Measurements from ENCODE around the gene CNTRL.

Gene CNTRL

DNA sequence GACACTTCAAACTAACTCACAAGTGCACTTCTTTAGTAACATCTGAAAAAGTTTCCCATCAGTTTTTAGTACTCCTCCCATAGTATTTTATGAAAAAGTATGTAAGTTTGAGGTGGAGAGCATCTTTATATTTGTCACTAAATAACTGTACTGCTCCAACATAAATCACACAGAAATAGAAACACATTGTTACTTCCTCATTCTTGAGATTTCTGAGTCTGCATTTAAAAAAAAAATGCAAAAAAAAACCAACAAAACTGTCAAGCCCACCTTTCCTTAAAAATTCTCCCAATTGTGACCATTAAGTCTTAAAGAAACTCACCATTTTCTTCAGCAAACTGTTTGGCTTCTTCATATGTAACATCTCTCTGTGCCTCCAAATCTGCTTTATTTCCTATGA is 108.2 kb downstream of the CNTRL start:
- in situ Hi-C loops (cut with MboI; ENCODE audit: low sequenced_read_pairs), result no loop called here
- DNase-seq (ENCODE audit: low spot score in 2 of 2), result no peak
- peaks cover 48% of the 10 kb centered on the region for H3K36me3 ChIP-seq (replicated peaks)
- no peaks in the 10 kb centered on the region for H3K27me3 ChIP-seq (ENCODE audit: low read depth)
- H3K9me3 ChIP-seq, result no peaks in the 10 kb centered on the region
- no peaks in the 10 kb centered on the region for H3K4me1 ChIP-seq
- no peak overlapping the region for H3K4me3 ChIP-seq

DNA sequence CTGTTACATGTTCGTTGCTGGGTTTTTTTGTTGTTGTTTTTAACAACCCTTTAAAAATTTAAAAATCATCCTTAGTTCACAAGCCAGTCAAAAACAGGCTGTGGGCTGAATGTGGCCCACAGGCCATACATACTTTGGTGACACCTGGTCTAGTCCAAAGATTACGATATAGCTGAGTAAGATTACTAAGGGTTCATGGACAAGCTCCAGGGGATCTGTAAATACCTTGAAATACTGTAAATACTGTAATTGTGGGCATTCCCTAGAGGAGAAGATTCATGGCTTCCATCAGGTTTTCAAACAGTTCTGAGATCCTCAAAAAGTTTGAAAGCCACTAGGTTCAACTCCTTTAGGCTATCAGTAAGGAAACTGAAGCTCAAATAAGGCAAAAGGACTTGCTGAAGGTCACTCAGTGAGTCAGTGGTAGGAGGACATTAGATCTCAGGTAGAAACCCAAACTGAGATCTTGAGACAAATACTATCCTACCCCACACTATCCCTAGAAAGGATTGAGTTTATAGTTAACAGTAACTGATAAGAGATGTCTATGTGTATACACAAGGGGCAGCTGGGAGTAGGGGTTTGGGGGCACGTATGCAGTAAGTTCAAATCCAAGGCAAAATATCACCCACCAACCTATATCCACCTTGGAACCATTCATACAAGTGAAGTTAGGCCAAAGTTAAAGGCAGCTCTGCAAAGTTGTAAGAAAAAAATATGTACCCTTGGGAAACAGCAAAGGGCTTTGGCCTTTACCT is 109.1 kb downstream of the CNTRL start:
- H3K36me3 ChIP-seq (replicated peaks), result peaks cover 39% of the 10 kb centered on the region
- no peaks in the 10 kb centered on the region for H3K9me3 ChIP-seq
- H3K27me3 ChIP-seq (ENCODE audit: low read depth), result no peaks in the 10 kb centered on the region
- DNase-seq (ENCODE audit: low spot score in 2 of 2), result no peak
- H3K4me3 ChIP-seq, result no peak overlapping the region
- H3K4me1 ChIP-seq, result no peaks in the 10 kb centered on the region
- in situ Hi-C loops (cut with MboI; ENCODE audit: low sequenced_read_pairs), result no loop called here

DNA sequence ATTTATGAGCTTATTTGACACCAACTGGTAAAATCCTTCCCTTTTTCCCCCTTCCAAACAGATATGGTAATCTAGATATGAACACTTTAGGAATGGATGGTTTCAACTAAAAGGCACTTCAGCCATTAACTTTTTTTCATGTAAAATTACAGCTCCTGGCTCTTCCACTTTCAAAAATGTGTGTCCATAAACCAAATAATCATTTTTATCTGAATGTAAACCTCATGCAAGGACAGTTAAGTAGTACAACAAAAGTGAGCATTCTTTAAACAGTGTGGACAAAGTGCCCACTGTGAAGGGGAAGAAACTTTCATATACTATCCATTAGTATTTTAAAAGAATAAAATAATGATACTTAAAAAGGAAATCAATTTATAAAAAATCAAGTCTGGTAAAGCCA is 109.7 kb downstream of the CNTRL start:
- H3K9me3 ChIP-seq, result no peaks in the 10 kb centered on the region
- in situ Hi-C loops (cut with MboI; ENCODE audit: low sequenced_read_pairs), result no loop called here
- H3K27me3 ChIP-seq (ENCODE audit: low read depth), result no peaks in the 10 kb centered on the region
- H3K36me3 ChIP-seq (replicated peaks), result peaks cover 34% of the 10 kb centered on the region
- no peak overlapping the region for H3K4me3 ChIP-seq
- no peaks in the 10 kb centered on the region for H3K4me1 ChIP-seq
- no peak for DNase-seq (ENCODE audit: low spot score in 2 of 2)

DNA sequence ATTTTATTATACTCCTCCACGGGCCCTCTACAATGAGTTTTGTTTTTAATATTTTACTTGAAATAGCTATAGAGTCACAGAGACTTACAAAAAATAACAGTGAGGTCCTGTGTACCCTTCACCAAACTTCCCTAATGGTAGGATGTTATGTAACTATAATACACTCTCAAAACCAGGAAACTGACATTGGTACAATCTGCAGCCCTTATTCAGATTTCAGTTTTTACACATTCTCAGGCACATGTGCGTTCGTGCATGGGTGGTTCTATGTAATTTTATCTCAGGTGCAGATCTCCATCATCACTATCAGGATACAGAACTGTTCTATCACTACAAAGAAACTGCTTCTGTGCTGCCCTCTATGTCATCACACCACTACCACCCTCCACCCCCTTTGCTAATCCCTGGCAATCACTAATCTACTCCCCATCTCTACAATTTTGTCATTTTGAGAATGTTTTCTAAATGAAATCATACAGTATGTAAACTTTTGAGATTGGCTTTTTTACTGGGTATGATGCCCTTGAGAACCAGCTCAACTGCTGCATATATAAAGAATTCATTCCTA is 110.5 kb downstream of the CNTRL start:
- in situ Hi-C loops (cut with MboI; ENCODE audit: low sequenced_read_pairs), result no loop called here
- H3K9me3 ChIP-seq, result no peaks in the 10 kb centered on the region
- no peaks in the 10 kb centered on the region for H3K27me3 ChIP-seq (ENCODE audit: low read depth)
- peaks cover 27% of the 10 kb centered on the region for H3K36me3 ChIP-seq (replicated peaks)
- H3K4me1 ChIP-seq, result no peaks in the 10 kb centered on the region
- H3K4me3 ChIP-seq, result no peak overlapping the region
- no peak for DNase-seq (ENCODE audit: low spot score in 2 of 2)

DNA sequence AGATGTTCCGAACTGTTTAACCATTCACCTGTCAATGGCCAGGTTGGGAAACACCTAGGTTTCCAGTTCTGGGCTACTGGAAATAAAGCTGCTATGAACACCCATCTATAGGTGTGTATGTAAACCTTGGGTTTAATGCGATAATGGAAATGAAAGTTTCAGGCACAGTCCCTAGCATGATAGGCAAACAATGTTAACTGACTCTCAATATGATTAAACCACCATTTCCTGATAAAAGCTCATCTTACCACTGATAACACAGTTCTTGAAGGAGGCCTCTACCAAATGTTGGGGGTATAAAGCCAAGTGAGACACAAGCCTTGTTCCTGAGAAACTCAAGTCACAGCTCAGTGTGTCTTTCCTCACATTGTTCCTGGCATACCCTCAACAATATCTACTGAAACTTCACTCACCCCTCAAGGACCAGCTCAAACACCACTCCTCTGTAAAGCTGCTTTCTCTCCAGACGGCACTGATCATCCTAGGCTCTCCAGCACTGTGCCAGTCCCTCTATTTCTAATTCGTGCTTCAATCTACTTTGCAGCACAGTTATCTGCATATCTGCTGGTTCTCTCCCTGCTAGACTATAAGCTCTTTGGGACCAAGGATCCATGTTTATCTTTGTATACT is 111.1 kb downstream of the CNTRL start:
- H3K4me3 ChIP-seq, result no peak overlapping the region
- no peaks in the 10 kb centered on the region for H3K9me3 ChIP-seq
- in situ Hi-C loops (cut with MboI; ENCODE audit: low sequenced_read_pairs), result no loop called here
- no peaks in the 10 kb centered on the region for H3K27me3 ChIP-seq (ENCODE audit: low read depth)
- no peaks in the 10 kb centered on the region for H3K4me1 ChIP-seq
- peaks cover 20% of the 10 kb centered on the region for H3K36me3 ChIP-seq (replicated peaks)
- DNase-seq (ENCODE audit: low spot score in 2 of 2), result no peak

DNA sequence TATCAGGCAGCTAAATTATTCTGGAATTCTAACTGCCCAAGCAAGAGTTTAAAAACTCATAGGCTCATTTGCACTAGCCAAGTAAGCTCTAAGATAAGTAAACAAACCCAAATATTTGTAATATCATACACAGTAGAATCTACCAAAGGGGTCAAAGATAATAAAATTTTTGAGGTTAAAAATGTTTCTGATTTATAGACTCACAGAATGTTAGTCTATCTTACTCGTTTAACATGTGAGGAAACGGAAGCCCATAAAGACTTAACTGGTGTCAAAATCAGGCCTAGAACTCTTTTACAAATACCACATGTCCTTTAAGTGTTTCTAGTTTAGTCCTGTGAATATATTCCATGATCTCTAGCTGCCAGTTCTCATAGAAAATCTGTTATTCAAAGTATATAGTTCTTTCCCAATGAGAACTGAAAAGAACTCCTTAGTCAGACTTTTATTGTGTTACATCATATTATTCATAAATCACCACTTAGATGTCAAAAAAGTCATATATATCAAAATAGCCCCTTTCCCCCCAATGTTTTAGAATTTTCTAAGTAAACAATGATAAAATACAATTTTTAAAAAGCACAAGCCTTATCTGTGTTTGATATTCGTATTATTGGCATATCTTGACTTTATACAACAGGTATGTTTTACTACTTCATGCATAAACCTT is 113.0 kb downstream of the CNTRL start:
- no peak overlapping the region for H3K4me3 ChIP-seq
- H3K4me1 ChIP-seq, result peaks cover 3% of the 10 kb centered on the region
- no peaks in the 10 kb centered on the region for H3K9me3 ChIP-seq
- no peak for DNase-seq (ENCODE audit: low spot score in 2 of 2)
- peaks cover 10% of the 10 kb centered on the region for H3K36me3 ChIP-seq (replicated peaks)
- in situ Hi-C loops (cut with MboI; ENCODE audit: low sequenced_read_pairs), result no loop called here
- no peaks in the 10 kb centered on the region for H3K27me3 ChIP-seq (ENCODE audit: low read depth)

DNA sequence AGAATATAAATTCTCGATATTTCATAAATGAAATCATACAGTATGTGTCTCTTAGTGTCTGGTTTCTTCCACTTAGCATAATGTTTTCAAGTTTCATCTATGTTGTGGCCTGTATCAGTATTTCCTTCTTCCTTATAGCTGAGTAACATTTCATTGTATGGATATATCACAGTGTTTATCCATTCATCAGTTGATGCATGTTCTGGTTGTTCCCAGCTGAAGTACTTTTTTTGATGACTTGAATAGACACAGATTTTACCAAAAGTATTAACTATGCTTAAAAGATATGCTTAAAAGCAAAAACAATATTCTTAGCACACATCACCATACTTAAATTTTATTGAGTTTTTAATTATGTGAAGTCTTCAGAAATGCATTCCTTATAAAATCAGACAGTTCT is 114.3 kb downstream of the CNTRL start:
- Histone ChIP-seq H3K4me1 (peaks cover 9% of the 10 kb centered on the region), H3K9me3 (no peaks in the 10 kb centered on the region), H3K4me3 (no peak overlapping the region), H3K36me3 (replicated peaks) (peaks cover 6% of the 10 kb centered on the region; the same call in 1 of the 2 replicates), H3K27me3 (ENCODE audit: low read depth) (no peaks in the 10 kb centered on the region)
- DNase-seq (ENCODE audit: low spot score in 2 of 2), result no peak
- in situ Hi-C loops (cut with MboI; ENCODE audit: low sequenced_read_pairs), result no loop called here

DNA sequence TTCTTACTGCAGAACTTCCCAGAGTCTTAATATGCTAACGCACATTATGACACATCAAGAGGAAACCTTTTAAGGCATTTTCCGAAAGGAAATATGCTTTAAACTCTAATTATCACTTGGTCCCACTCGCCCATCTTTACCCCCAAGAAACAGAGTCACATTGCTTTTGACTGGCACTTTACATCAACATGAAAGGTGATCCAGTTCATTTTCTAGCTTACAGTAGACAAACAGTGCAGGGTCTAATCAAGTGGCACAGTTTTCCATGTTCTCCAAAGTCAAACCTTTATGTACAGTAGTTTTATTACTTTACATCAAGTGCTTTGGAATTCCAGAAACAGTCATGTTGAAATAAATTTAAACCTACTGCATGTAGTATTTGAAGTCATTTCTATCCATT is 114.9 kb downstream of the CNTRL start:
- in situ Hi-C loops (cut with MboI; ENCODE audit: low sequenced_read_pairs), result no loop called here
- peaks cover 9% of the 10 kb centered on the region for H3K4me1 ChIP-seq
- H3K4me3 ChIP-seq, result no peak overlapping the region
- no peaks in the 10 kb centered on the region for H3K27me3 ChIP-seq (ENCODE audit: low read depth)
- peaks cover 6% of the 10 kb centered on the region; the same call in 1 of the 2 replicates for H3K36me3 ChIP-seq (replicated peaks)
- DNase-seq (ENCODE audit: low spot score in 2 of 2), result no peak
- H3K9me3 ChIP-seq, result no peaks in the 10 kb centered on the region

DNA sequence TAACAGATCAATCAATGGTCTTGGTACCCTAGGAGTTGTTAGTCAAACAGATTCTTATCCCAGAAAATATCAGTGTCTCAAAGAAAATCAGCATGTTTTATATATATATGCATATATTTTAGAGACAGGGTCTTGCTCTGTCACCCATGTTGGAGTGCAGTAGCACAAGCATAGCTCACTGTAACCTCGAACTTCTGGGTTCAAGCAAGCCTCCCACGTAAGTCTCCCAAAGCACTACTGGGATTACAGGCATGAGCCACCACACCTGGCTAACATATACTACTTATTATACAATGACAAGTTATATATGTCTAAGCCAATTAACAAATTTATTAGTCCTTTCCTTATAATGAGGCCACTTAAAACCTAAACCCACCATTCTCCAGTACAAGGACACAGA is 116.5 kb downstream of the CNTRL start:
- H3K9me3 ChIP-seq, result no peaks in the 10 kb centered on the region
- DNase-seq (ENCODE audit: low spot score in 2 of 2), result no peak
- H3K4me3 ChIP-seq, result no peak overlapping the region
- in situ Hi-C loops (cut with MboI; ENCODE audit: low sequenced_read_pairs), result no loop called here
- H3K27me3 ChIP-seq (ENCODE audit: low read depth), result no peaks in the 10 kb centered on the region
- H3K36me3 ChIP-seq (replicated peaks), result no peaks in the 10 kb centered on the region
- peaks cover 17% of the 10 kb centered on the region for H3K4me1 ChIP-seq

DNA sequence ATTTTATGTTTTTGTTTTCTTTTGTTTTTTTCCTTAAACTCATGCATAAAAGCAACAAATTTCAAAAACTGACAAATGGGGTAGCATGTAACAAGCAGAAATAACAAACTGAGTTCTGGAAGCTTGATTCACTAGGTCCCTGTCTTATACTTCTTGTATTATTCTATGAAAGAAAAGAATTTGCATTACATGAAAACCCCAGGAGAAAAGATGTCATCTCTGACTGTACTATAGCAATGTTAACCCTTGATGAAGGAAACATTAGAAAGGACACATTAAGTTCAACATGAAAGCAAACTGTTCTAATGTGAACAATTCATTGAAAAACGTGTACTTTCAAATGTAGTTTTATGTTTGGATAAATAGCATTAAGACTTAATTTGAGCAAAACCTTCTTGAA is 117.8 kb downstream of the CNTRL start:
- Histone ChIP-seq H3K4me1 (peaks cover 20% of the 10 kb centered on the region), H3K9me3 (no peaks in the 10 kb centered on the region), H3K27me3 (ENCODE audit: low read depth) (no peaks in the 10 kb centered on the region), H3K4me3 (no peak overlapping the region), H3K36me3 (replicated peaks) (no peaks in the 10 kb centered on the region)
- in situ Hi-C loops (cut with MboI; ENCODE audit: low sequenced_read_pairs), result no loop called here
- no peak for DNase-seq (ENCODE audit: low spot score in 2 of 2)

DNA sequence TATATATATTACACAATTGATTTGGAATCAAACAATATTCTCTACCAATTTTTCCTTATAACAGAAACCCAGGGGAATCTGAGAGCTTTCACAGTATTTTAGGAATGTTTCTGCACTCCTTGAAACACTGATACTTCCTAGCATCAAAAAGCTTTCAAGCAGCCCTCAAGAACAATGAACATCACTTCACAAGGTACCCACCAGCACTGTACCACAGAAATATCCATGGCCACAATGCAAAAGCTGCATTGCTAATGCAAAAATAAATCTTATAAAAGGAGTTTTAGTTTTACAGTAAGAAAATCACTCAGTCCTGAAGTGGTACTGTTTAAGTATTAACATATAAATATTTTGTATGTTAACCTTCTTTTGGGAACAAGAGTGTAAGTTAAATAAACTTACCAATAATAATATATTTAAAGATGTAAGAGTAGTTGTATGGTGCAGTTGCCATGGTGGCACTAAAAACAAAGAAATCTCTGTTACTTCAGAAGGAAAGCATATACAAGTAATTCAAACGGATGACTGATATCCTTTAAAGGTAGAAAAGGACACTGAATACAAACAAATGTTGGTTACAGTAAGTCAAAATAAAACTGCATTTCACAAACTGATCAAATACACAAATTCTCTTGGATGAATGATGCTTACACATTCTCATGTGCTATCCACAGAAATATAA is 118.3 kb downstream of the CNTRL start:
- peaks cover 20% of the 10 kb centered on the region for H3K4me1 ChIP-seq
- H3K27me3 ChIP-seq (ENCODE audit: low read depth), result no peaks in the 10 kb centered on the region
- no peak overlapping the region for H3K4me3 ChIP-seq
- no peak for DNase-seq (ENCODE audit: low spot score in 2 of 2)
- H3K9me3 ChIP-seq, result no peaks in the 10 kb centered on the region
- in situ Hi-C loops (cut with MboI; ENCODE audit: low sequenced_read_pairs), result no loop called here
- no peaks in the 10 kb centered on the region for H3K36me3 ChIP-seq (replicated peaks)

DNA sequence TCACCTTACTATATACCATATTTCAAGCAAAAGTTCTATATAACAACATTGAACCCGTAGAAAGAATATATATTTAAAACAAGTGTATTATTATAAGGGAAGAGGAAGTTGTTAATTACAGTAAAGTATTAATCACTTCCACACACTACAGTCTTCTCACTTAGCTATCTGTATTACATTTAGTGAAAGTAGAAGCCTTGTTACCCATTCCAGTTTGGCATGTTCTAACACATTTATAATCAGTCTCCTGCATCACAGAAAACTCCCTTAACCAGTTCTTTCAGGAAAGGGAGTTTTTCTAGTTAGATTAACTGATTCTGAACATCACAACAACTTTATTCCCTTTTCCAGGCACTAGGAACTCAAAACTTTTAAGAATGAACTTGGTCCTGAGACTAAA is 120.0 kb downstream of the CNTRL start:
- in situ Hi-C loops (cut with MboI; ENCODE audit: low sequenced_read_pairs), result no loop called here
- peaks cover 32% of the 10 kb centered on the region for H3K4me1 ChIP-seq
- H3K27me3 ChIP-seq (ENCODE audit: low read depth), result no peaks in the 10 kb centered on the region
- H3K4me3 ChIP-seq, result no peak overlapping the region
- DNase-seq (ENCODE audit: low spot score in 2 of 2), result no peak
- H3K9me3 ChIP-seq, result no peaks in the 10 kb centered on the region
- H3K36me3 ChIP-seq (replicated peaks), result no peaks in the 10 kb centered on the region

DNA sequence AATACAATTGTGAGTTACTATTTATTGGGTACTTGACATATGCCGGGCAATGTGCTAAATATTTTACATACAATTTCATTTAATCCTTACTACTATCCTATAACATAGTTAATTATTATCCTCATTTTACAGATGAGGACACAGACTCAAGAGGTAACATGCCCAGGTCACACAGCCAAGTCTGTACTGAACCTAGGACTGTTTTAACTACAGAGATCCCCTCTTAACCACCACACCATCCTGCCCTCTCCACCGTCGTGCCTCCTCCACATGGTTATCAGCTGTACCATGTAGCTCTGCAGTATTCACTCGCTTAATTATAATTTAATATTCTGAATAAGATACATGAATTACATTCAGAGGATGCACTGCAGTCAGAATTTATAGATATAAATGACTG is 121.6 kb downstream of the CNTRL start:
- H3K4me1 ChIP-seq, result peaks cover 35% of the 10 kb centered on the region
- DNase-seq (ENCODE audit: low spot score in 2 of 2), result no peak
- H3K9me3 ChIP-seq, result no peaks in the 10 kb centered on the region
- in situ Hi-C loops (cut with MboI; ENCODE audit: low sequenced_read_pairs), result no loop called here
- no peaks in the 10 kb centered on the region for H3K36me3 ChIP-seq (replicated peaks)
- H3K4me3 ChIP-seq, result no peak overlapping the region
- no peaks in the 10 kb centered on the region for H3K27me3 ChIP-seq (ENCODE audit: low read depth)

All from HAP-1 (cell line).